ENCODE data around the gene DAAM1. TPM values are rescaled to one million over a fixed set of nuclear protein-coding genes. Genes with fewer than 3 reads are reported as not detected.
A peak's percentile ranks its signal among the peaks of the same experiment; 100 is the strongest.

Gene DAAM1
- total RNA-seq, 1 donor from 2014 or later = 146 TPM

DNA sequence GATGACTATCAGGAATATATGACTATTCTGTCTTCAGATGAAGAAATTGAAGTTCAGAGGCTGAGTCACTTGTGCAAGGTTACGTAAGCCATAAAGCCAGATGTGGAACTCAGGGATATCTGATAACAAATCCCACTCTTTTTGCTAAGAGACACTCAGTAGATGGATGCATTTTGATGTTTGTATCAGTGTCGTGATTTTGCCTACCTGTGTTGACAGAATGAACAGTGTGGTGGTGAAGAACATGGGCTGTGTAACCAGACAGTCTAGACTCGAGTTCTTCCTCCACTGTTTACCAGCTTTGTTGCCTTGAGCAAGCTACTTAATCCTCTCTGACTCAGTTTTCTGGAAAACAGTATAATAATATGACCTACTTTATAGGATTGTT lies 93.9 kb downstream of the DAAM1 start:
- TF ChIP-seq, protein P1, sequence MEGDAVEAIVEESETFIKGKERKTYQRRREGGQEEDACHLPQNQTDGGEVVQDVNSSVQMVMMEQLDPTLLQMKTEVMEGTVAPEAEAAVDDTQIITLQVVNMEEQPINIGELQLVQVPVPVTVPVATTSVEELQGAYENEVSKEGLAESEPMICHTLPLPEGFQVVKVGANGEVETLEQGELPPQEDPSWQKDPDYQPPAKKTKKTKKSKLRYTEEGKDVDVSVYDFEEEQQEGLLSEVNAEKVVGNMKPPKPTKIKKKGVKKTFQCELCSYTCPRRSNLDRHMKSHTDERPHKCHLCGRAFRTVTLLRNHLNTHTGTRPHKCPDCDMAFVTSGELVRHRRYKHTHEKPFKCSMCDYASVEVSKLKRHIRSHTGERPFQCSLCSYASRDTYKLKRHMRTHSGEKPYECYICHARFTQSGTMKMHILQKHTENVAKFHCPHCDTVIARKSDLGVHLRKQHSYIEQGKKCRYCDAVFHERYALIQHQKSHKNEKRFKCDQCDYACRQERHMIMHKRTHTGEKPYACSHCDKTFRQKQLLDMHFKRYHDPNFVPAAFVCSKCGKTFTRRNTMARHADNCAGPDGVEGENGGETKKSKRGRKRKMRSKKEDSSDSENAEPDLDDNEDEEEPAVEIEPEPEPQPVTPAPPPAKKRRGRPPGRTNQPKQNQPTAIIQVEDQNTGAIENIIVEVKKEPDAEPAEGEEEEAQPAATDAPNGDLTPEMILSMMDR (IDR thresholded peaks at IDR 0.05; ENCODE audit: partially characterized antibody, unreplicated experiment) = no peak
- Mint-ChIP-seq H3K36me3 (ENCODE audit: unreplicated experiment) (peaks cover 17% of the 10 kb centered on the region), H3K4me1 (ENCODE audit: low read depth, unreplicated experiment) (no peaks in the 10 kb centered on the region), H3K27ac (ENCODE audit: unreplicated experiment) (no peak overlapping the region), H3K9me3 (ENCODE audit: unreplicated experiment) (peaks cover 5% of the 10 kb centered on the region), H3K27me3 (ENCODE audit: unreplicated experiment) (no peaks in the 10 kb centered on the region), H3K4me3 (ENCODE audit: unreplicated experiment) (no peak overlapping the region)
- no peak for DNase-seq

DNA sequence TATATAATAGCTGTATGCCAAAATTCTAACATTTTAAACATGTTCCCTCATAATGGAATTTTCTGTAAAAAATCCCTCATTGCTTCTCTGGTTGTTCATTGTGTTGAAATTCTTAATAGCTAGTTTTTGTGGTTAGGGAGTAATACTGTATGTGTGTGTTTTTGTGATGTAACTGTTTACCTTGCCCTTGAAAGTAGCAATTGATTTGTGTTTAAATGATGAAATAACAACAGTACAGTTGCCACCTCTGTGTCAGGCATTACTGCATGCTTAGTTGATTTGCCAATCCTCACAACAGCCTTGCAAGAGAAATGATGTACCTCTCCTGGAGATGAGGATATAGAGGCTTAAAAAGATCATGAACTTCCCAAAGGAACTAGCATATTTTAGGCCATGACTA lies 94.9 kb downstream of the DAAM1 start:
- H3K36me3 Mint-ChIP-seq (ENCODE audit: unreplicated experiment) = peaks cover 17% of the 10 kb centered on the region
- no peaks in the 10 kb centered on the region for H3K4me1 Mint-ChIP-seq (ENCODE audit: low read depth, unreplicated experiment)
- TF ChIP-seq, protein P1 (IDR thresholded peaks at IDR 0.05; ENCODE audit: partially characterized antibody, unreplicated experiment) = no peak
- H3K27ac Mint-ChIP-seq (ENCODE audit: unreplicated experiment) = no peak overlapping the region
- H3K9me3 Mint-ChIP-seq (ENCODE audit: unreplicated experiment) = peaks cover 5% of the 10 kb centered on the region
- H3K4me3 Mint-ChIP-seq (ENCODE audit: unreplicated experiment) = no peak overlapping the region
- H3K27me3 Mint-ChIP-seq (ENCODE audit: unreplicated experiment) = no peaks in the 10 kb centered on the region
- no peak for DNase-seq

DNA sequence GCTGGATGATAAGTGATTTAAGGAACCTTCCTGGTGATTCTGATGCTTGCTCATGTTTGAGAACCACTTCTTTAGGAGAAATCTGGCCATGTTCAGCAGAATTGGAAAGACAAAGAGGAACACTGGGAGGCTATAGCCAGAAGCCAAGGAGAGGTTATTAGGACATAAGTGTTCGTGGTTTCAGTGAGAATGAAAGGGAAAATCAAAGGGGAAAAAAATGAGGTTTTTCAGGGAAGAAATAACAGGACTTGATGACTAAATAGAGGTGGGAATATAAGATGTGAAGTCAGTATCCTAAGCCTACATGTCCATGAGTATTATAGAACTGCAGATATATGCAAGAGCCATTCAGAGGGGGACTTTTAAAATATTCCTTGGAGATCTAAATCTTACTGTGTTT lies 95.6 kb downstream of the DAAM1 start:
- Mint-ChIP-seq H3K4me3 (ENCODE audit: unreplicated experiment) (no peak overlapping the region), H3K4me1 (ENCODE audit: low read depth, unreplicated experiment) (no peaks in the 10 kb centered on the region), H3K27me3 (ENCODE audit: unreplicated experiment) (peaks cover 2% of the 10 kb centered on the region), H3K9me3 (ENCODE audit: unreplicated experiment) (peaks cover 5% of the 10 kb centered on the region), H3K27ac (ENCODE audit: unreplicated experiment) (no peak overlapping the region), H3K36me3 (ENCODE audit: unreplicated experiment) (peaks cover 21% of the 10 kb centered on the region)
- no peak for DNase-seq
- TF ChIP-seq, protein P1 (IDR thresholded peaks at IDR 0.05; ENCODE audit: partially characterized antibody, unreplicated experiment) = no peak

DNA sequence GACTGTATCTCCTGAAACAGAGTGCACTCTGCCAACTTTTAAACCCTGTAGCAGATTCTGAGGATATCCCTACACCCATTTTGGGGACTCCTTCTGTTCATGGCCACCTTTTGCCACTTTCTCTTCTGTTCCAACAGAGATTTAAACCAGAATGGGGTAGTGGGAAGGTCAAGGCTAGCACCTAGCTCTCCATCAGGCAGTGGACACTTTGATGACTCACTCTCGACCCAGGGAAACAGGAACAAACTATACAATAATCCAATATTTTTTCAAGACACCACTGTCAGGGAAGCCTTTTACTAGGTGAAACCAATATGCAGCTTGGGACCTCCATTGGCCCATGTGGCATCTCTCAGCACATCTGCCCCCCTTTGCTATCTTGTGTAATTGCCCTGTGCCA lies 103.6 kb downstream of the DAAM1 start:
- TF ChIP-seq, protein P1 (IDR thresholded peaks at IDR 0.05; ENCODE audit: partially characterized antibody, unreplicated experiment) = no peak
- H3K9me3 Mint-ChIP-seq (ENCODE audit: unreplicated experiment) = no peaks in the 10 kb centered on the region
- H3K27me3 Mint-ChIP-seq (ENCODE audit: unreplicated experiment) = peaks cover 5% of the 10 kb centered on the region
- peak overlapping the region; percentile 13 for H3K4me3 Mint-ChIP-seq (ENCODE audit: unreplicated experiment)
- H3K4me1 Mint-ChIP-seq (ENCODE audit: low read depth, unreplicated experiment) = peaks cover 29% of the 10 kb centered on the region
- DNase-seq = no peak
- peak overlapping the region; percentile 77 for H3K27ac Mint-ChIP-seq (ENCODE audit: unreplicated experiment)
- peaks cover 16% of the 10 kb centered on the region for H3K36me3 Mint-ChIP-seq (ENCODE audit: unreplicated experiment)

DNA sequence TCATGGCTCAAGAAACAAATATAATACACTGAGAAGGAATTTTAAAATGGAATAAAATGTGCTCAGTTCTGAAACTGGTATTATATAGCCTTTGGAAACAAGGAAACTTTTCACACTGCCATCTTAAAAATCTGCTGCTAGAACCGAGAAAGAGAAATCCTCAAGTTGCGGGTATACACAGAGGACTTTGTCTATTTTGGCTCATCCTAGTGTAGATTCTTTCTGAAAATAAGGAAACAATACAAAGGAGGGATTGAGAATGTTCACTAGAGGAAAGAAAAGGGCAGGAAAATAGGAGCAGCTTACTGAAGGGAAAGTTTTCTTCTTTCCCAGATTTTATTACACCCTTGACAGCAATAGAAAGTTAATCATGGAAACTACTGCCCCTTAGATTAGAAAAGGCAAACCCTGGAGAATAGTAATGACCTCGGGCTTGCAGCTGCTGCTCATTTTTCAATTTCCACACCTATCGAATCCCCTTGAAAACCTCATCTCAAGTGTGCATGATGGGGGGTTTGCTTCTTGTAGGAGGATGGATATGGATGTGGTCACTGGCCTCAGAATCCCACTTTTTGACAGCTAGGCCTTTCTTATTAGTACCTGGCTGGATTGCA lies 104.6 kb downstream of the DAAM1 start:
- no peak overlapping the region for H3K27ac Mint-ChIP-seq (ENCODE audit: unreplicated experiment)
- TF ChIP-seq, protein P1 (IDR thresholded peaks at IDR 0.05; ENCODE audit: partially characterized antibody, unreplicated experiment) = no peak
- H3K27me3 Mint-ChIP-seq (ENCODE audit: unreplicated experiment) = peaks cover 5% of the 10 kb centered on the region
- H3K9me3 Mint-ChIP-seq (ENCODE audit: unreplicated experiment) = no peaks in the 10 kb centered on the region
- DNase-seq = no peak
- H3K36me3 Mint-ChIP-seq (ENCODE audit: unreplicated experiment) = peaks cover 16% of the 10 kb centered on the region
- peaks cover 29% of the 10 kb centered on the region for H3K4me1 Mint-ChIP-seq (ENCODE audit: low read depth, unreplicated experiment)
- no peak overlapping the region for H3K4me3 Mint-ChIP-seq (ENCODE audit: unreplicated experiment)

Data from glutamatergic neuron (in vitro differentiated cells).